ENCODE results near the gene CAPN1.

DNA sequence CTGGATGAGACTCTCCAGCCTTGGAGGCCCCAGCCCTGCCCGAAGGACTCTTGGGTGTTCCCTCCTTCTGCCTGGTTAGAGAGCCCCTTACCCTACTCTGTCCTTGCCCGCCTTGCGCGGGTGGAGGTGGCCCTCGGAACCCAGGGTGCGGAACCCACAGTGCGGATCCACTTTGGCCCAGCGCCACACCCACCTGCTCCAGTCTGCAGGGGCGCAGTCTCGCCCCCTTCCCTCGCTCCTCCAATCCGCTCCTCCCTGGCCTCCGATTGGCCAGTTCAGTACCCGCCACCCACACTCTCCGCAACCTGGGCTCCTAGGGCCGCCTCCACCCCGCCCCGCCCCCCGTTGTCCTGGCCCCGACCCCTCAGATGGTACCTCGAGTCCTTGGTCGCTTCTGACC is 2.4 kb downstream of the CAPN1 start:
- no peak for TF ChIP-seq POLR2AphosphoS5 (IDR thresholded peaks at IDR 0.05)
- no peak for TF ChIP-seq CTCF (IDR thresholded peaks at IDR 0.05 in 8 of 11, conservative IDR thresholded peaks at IDR 0.05 in 3 of 11)
- TF ChIP-seq POLR2A (IDR thresholded peaks at IDR 0.05), result no peak
